OCI-LY1 (cell line): ENCODE results near the gene NEUROD4.

Experiments
- CTCF ChIP-seq: fragments of 200-600 bp; sonication (generic), shearing (Covaris generic); IDR thresholded peaks from 2 replicates; pipeline ENCODE4 v1.5.1; 2017; ENCODE audit warnings: mild to moderate bottlenecking, antibody characterized with exemption, low read length, moderate library complexity, mixed read lengths
- EZH2 ChIP-seq: fragments of 200-600 bp; sonication (generic), shearing (Covaris generic); IDR thresholded peaks from 2 replicates; pipeline ENCODE4 v1.8.0; 2017; ENCODE audit warnings: borderline replicate concordance, mixed run types, mild to moderate bottlenecking, antibody characterized with exemption, low read length, moderate library complexity, mixed read lengths

GRCh38 chr12:55057481-55057880 is 37.7 kb downstream of the NEUROD4 start:
- TF ChIP-seq CTCF (no peak), EZH2 (no peak)
